NB4 (cell line): ENCODE measurements around the gene MGAT5B.

ENCODE experiments used
- MYC ChIP-seq: IDR thresholded peaks from 2 replicates; pipeline ENCODE4 v1.6.1; 2011; ENCODE audit warnings: low read depth, low read length
- POLR2A ChIP-seq: IDR thresholded peaks from 2 replicates; pipeline ENCODE4 v1.6.1; 2011; ENCODE audit warnings: mild to moderate bottlenecking; ENCODE audit not compliant: insufficient read length; ENCODE audit errors: extremely low read depth
- TF ChIP-seq, protein P1 (sequence below): IDR thresholded peaks from one replicate; pipeline ENCODE4 v1.5.1; 2012; ENCODE audit warnings: low read depth, low read length
- TF ChIP-seq, protein P2 (sequence below): IDR thresholded peaks from 2 replicates; pipeline ENCODE4 v1.6.1; 2011; ENCODE audit warnings: low read depth, low read length

DNA sequence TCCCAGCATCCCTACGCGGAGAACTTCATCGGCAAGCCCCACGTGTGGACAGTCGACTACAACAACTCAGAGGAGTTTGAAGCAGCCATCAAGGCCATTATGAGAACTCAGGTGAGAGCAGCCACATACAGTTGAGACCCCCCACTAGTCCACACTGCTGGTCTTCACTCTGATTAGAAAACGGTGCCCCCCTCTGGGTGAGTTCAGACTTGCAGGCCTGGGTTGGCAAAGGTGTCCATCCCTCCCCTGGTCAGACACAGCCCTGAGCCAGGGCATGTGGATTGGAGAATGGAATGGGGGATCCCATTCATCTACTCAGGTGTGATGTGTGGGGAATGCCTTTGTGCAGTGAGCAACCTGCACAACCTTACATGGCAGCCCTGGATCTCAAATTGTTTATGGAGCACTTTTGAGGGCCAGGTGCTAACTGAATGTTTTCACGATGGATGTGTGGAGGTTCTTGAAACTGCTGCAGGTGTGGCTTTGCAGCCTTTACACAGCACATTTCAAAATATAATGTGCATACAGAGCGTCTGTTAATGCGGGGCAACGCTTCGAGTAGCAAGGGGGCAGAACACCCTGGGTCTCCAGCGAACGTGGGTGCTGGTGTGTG is 72.6 kb downstream of the MGAT5B start:
- TF ChIP-seq, protein P1, sequence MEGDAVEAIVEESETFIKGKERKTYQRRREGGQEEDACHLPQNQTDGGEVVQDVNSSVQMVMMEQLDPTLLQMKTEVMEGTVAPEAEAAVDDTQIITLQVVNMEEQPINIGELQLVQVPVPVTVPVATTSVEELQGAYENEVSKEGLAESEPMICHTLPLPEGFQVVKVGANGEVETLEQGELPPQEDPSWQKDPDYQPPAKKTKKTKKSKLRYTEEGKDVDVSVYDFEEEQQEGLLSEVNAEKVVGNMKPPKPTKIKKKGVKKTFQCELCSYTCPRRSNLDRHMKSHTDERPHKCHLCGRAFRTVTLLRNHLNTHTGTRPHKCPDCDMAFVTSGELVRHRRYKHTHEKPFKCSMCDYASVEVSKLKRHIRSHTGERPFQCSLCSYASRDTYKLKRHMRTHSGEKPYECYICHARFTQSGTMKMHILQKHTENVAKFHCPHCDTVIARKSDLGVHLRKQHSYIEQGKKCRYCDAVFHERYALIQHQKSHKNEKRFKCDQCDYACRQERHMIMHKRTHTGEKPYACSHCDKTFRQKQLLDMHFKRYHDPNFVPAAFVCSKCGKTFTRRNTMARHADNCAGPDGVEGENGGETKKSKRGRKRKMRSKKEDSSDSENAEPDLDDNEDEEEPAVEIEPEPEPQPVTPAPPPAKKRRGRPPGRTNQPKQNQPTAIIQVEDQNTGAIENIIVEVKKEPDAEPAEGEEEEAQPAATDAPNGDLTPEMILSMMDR = peak; percentile 20
- TF ChIP-seq POLR2A = no peak
- TF ChIP-seq, protein P2, sequence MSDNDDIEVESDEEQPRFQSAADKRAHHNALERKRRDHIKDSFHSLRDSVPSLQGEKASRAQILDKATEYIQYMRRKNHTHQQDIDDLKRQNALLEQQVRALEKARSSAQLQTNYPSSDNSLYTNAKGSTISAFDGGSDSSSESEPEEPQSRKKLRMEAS = no peak
- TF ChIP-seq MYC = no peak
